NK-92 treated with Interleukin-12 subunit alpha and Interleukin-12 subunit beta, amount 100 ng/mL, for 24 hours (cell line): Measurements from ENCODE around the gene MED7.

ENCODE experiments used
- DNase-seq: peaks from one replicate; lab custom pipeline; 2025; lab: John Stamatoyannopoulos, UW

The MED7 gene

DNA sequence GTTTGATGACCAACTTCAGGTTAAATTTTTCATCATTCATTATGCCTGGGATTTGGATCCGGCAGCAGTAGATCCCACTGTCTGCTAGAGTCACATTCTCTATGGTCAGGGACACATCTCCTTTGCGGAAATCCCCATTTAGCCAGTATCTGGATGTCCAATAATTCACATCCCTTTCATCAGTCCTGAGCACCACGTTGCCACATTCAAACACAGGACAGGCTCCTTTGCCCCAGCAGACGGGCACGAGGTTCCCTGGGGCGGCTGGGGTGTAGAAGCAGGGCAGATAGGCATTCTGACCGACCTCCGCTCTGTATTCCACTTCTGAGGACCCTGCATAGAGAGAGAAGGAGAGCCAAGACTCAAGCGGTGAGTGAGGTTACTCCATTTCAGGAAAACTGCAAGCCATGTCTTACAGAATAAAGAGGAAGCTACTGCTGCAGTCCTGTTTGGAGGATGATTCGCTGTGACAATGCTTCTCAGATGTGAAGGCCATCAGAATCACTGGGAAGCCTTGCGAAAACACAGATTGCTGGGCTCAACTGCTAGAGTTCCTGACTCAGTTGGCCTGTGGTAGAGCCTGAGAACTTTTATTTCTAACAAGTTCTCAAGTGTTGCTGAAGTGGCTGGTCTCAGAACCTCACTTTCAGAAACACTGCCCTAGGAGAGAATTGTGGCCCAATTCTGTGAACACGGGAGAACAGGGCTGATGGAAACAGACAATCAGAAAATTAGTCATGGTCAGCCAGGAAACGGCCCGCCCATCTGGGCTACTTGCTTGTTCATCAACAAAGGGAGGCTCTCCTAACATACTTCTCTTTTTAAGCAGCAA, 35.8 kb downstream of the MED7 start:
- peak; percentile 67 for DNase-seq

GRCh38 chr5:157100140-157100679, 42.5 kb downstream of the MED7 start:
- DNase-seq, result peak; percentile 33

DNA sequence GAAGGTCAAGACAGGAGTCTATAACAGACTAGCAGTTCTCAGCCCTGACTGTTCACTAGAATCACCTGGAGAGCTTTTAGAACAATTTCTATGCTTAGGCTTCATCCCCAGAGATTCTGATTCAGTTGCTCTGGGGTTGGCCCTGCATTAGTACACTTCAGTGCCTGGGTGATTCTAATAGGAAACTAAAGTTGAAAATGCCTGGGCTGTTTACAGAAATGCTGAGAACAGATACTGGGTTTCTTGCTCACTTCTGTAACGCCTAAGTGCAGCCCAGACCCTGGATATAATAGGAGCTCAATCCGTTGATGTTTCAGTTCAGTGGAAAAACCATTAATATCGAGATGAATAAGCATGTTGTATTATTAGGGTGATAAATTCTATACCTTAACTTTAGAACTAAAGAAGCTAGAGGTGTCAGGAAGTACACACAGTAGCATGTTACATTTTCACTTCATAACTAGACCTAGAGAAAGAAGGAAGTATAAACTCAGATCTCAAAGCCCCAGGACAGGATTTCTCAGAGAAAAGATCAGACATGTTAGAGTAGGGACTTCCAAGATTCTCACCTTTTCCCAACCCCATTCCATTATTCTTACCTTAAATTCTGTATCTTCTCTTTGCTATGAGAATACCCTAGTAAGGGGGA, 54.2 kb downstream of the MED7 start:
- no peak for DNase-seq
